HPDE6-E6E7 (cell line): ENCODE results near the gene OR4D10.
"Not testable (repeated sequence)": the region's sequence is repeated elsewhere in the genome, so short reads cannot be mapped to it uniquely, and the experiment has no call there.

Experiments
- DNase-seq: peaks from one replicate; pipeline ENCODE4 v3.0.0; 2011; ENCODE audit warnings: missing footprints; ENCODE audit errors: extremely low spot score

OR4D10 gene

GRCh38 chr11:59473015-59473414 is at the start of gene OR4D10:
OR4D10 (plus strand) TSS chr11:59473315; CDS start chr11:59477430, 4,115 bp downstream.
- no peak for DNase-seq

- no peak for DNase-seq
Observed at GRCh38 chr11:59423835-59424234, 49.3 kb upstream of the OR4D10 start.

GRCh38 chr11:59425131-59425530 is 48.0 kb upstream of the OR4D10 start:
- DNase-seq = no peak

- DNase-seq = no peak
Observed at GRCh38 chr11:59426361-59427067, 46.6 kb upstream of the OR4D10 start, which contains the start of gene OR5A2. OR5A2 (minus strand) TSS chr11:59426413; CDS start chr11:59422953, 3,460 bp downstream.

- DNase-seq = no peak
Observed at GRCh38 chr11:59427068-59427382, 46.1 kb upstream of the OR4D10 start.

GRCh38 chr11:59429924-59430516 is 43.1 kb upstream of the OR4D10 start:
- DNase-seq = peak; percentile 38

- DNase-seq = no peak
Observed at GRCh38 chr11:59436169-59436568, 36.9 kb upstream of the OR4D10 start, which contains the start of gene OR5A1. OR5A1 (plus strand) TSS chr11:59436469; CDS start chr11:59443169, 6,700 bp downstream.

- DNase-seq = no peak
Observed at GRCh38 chr11:59437770-59438169, 35.3 kb upstream of the OR4D10 start.

GRCh38 chr11:59445624-59446023 is 27.5 kb upstream of the OR4D10 start:
- DNase-seq = not testable (repeated sequence)

- DNase-seq = no peak
Observed at GRCh38 chr11:59448484-59448883, 24.6 kb upstream of the OR4D10 start.

- no peak for DNase-seq
Observed at GRCh38 chr11:59456661-59457060, 16.5 kb upstream of the OR4D10 start, which contains the start of gene OR4D6. OR4D6 (plus strand) TSS chr11:59456961; CDS start chr11:59456961, 0 bp downstream.

- no peak for DNase-seq
Observed at GRCh38 chr11:59459916-59460315, 13.2 kb upstream of the OR4D10 start.

GRCh38 chr11:59463190-59463641 is 9.9 kb upstream of the OR4D10 start:
- no peak for DNase-seq

- no peak for DNase-seq
Observed at GRCh38 chr11:59475176-59475575, 2.1 kb downstream of the OR4D10 start.

- no peak for DNase-seq
Observed at GRCh38 chr11:59479906-59480305, 6.8 kb downstream of the OR4D10 start.

GRCh38 chr11:59480359-59480758 is 7.2 kb downstream of the OR4D10 start:
- no peak for DNase-seq

- no peak for DNase-seq
Observed at GRCh38 chr11:59501931-59502330, 28.8 kb downstream of the OR4D10 start.

GRCh38 chr11:59503276-59503675 is 30.2 kb downstream of the OR4D10 start, which contains the start of gene OR4D11:
OR4D11 (plus strand) TSS chr11:59503576; CDS start chr11:59503576, 0 bp downstream.
- no peak for DNase-seq

- no peak for DNase-seq
Observed at GRCh38 chr11:59510941-59511589, 38.0 kb downstream of the OR4D10 start, which contains the start of gene OR4D9. OR4D9 (plus strand) TSS chr11:59511539; CDS start chr11:59514913, 3,374 bp downstream.

GRCh38 chr11:59511675-59512074 is 38.6 kb downstream of the OR4D10 start:
- DNase-seq = no peak

GRCh38 chr11:59520139-59520538 is 47.0 kb downstream of the OR4D10 start:
- DNase-seq = not testable (repeated sequence)

GRCh38 chr11:59520741-59521140 is 47.6 kb downstream of the OR4D10 start:
- DNase-seq = no peak
